Stomach (tissue), 9 donors: ENCODE data around the gene SPI1. TPM values are rescaled to one million over a fixed set of nuclear protein-coding genes. Genes with fewer than 3 reads are reported as not detected.

Experiments
- DNase-seq, 2 donors: peaks; one replicate each; pipeline versions ENCODE4 v3.0.0 to v3.0.0-alpha.2; 2013 to 2019
- H3K27ac ChIP-seq, 5 donors: fragments of 200-600 bp in 4 of 5; sonication (generic) in 4 of 5; one replicate each; pipeline ENCODE4 v1.5.1; 2013 to 2019; ENCODE audit warnings: mild to moderate bottlenecking in 1 of 5, moderate library complexity in 1 of 5
- H3K27me3 ChIP-seq, 3 donors: fragments of 200-600 bp; sonication (generic); one replicate each; pipeline ENCODE4 v1.5.1; 2017 to 2019; ENCODE audit warnings: mixed run types in 1 of 3
- H3K36me3 ChIP-seq, 4 donors: fragments of 200-600 bp; sonication (generic); 1 replicate in 3 of 4; 2 replicates in 1 of 4; pipeline ENCODE4 v1.5.1; 2016 to 2019
- H3K4me1 ChIP-seq, 4 donors: fragments of 200-600 bp; sonication (generic); one replicate each; pipeline ENCODE4 v1.5.1; 2016 to 2019
- H3K4me3 ChIP-seq, 4 donors: fragments of 200-600 bp; sonication (generic) in 3 of 4; one replicate each; pipeline ENCODE4 v1.5.1; 2016 to 2019; ENCODE audit warnings: mild to moderate bottlenecking in 1 of 4
- H3K9me3 ChIP-seq, 4 donors: fragments of 200-600 bp; sonication (generic); one replicate each; pipeline ENCODE4 v1.5.1; 2016 to 2019
- CTCF ChIP-seq, 7 experiments: fragments of 450-650 bp in 4 of 7; fragments of 200-600 bp in 3 of 7; sonication (generic) in 3 of 7; IDR thresholded peaks; one replicate each; pipeline ENCODE4 v1.5.1; 2016 to 2019; ENCODE audit warnings: antibody characterized with exemption in 7 of 7, control low read depth in 2 of 7, mild to moderate bottlenecking in 1 of 7
- EP300 ChIP-seq: sonication (generic); formaldehyde crosslinking; IDR thresholded peaks from one replicate; pipeline ENCODE4 v1.6.1; 2017; ENCODE audit warnings: antibody characterized with exemption
- POLR2A ChIP-seq, 4 donors: fragments of 450-650 bp; IDR thresholded peaks; one replicate each; pipeline ENCODE4 v1.6.1; 2016; ENCODE audit warnings: antibody characterized with exemption in 4 of 4, control low read depth in 2 of 4, mild to moderate bottlenecking in 1 of 4, moderate library complexity in 1 of 4
- POLR2AphosphoS5 ChIP-seq, 3 donors: sonication (generic); formaldehyde crosslinking; IDR thresholded peaks; one replicate each; pipeline ENCODE4 v1.6.1; 2016; ENCODE audit warnings: antibody characterized with exemption in 3 of 3
- WGBS, 5 donors: extraction: QIAGEN DNeasy Blood & Tissue Kit in 3 of 5; methylation state at CpG; one replicate each; pipeline versions ENCODE4 v1.1.5 to v1.1.7; 2013 to 2018; 5-methylcytosine and 5-hydroxymethylcytosine counted together
- intact Hi-C: fragments of 100-400 bp; cut with DNase I; formaldehyde crosslinking; loops from one replicate; pipeline ENCODE4 v1.15.1; 2023; ENCODE audit warnings: low total_unique reads
- polyA plus RNA-seq, 3 donors: library from polyadenylated mRNA; stranded (reverse); fragments of 200-250 nt; gene quantifications; one replicate each; pipeline ENCODE4 v1.2.3, GENCODE V29; 2013
- total RNA-seq, 5 donors: library from RNA; depleted of rRNA; stranded (reverse); fragments of >200 nt; gene quantifications; one replicate each; pipeline versions ENCODE4 v1.1.0 to v1.2.3, GENCODE V29; 2014 to 2016
- donor health status: healthy with polysubstance abuse.
- donor health status: Bipolar disorder and iron deficiency.
- donor health status: healthy.

SPI1 gene
- total and polyA plus RNA-seq, 8 donors = 2.6 to 24.3 (median 8.2) TPM

GRCh38 chr11:47348131-47348802, 30.1 kb downstream of the SPI1 start:
- intact Hi-C loops = no loop called here
- 81 to 86% (median 82%) methylated on average over 12 to 24 of the region's 24 CpGs for WGBS, 5 donors
- TF ChIP-seq POLR2A (IDR thresholded peaks at IDR 0.05) (no peak), CTCF (IDR thresholded peaks at IDR 0.05) (no peak), POLR2AphosphoS5 (IDR thresholded peaks at IDR 0.05) (no peak), EP300 (no peak)
- no peaks in the 10 kb centered on the region for H3K36me3 ChIP-seq
- H3K4me3 ChIP-seq = no peak overlapping the region
- no peak for DNase-seq
- H3K27me3 ChIP-seq = no peaks in the 10 kb centered on the region
- H3K4me1 ChIP-seq = peaks cover 0 to 13% (median 9%) of the 10 kb centered on the region in 4 donors
- H3K9me3 ChIP-seq = no peaks in the 10 kb centered on the region
- H3K27ac ChIP-seq = no peak overlapping the region

- Histone ChIP-seq H3K9me3 (no peaks in the 10 kb centered on the region), H3K4me1 (peaks cover 0 to 10% (median 8%) of the 10 kb centered on the region in 4 donors), H3K27ac (no peak overlapping the region), H3K4me3 (no peak overlapping the region), H3K36me3 (no peaks in the 10 kb centered on the region), H3K27me3 (no peaks in the 10 kb centered on the region)
- TF ChIP-seq POLR2A (IDR thresholded peaks at IDR 0.05) (no peak), POLR2AphosphoS5 (IDR thresholded peaks at IDR 0.05) (no peak), CTCF (IDR thresholded peaks at IDR 0.05) (no peak), EP300 (no peak)
- 73 to 89% (median 80%) methylated on average over 5 of the region's 5 CpGs for WGBS, 5 donors
- intact Hi-C loops = no loop called here
- no peak for DNase-seq
Measured at GRCh38 chr11:47347137-47347536, 31.2 kb downstream of the SPI1 start.

GRCh38 chr11:47345890-47346563, 32.3 kb downstream of the SPI1 start:
- Histone ChIP-seq H3K4me1 (no peaks in the 10 kb centered on the region), H3K27me3 (no peaks in the 10 kb centered on the region), H3K9me3 (no peaks in the 10 kb centered on the region), H3K27ac (no peak overlapping the region), H3K4me3 (no peak overlapping the region), H3K36me3 (no peaks in the 10 kb centered on the region)
- intact Hi-C loops = no loop called here
- no peak for DNase-seq
- WGBS, 5 donors = 82 to 89% (median 86%) methylated on average over 18 of the region's 18 CpGs
- TF ChIP-seq CTCF (IDR thresholded peaks at IDR 0.05) = no peak
- no peak for TF ChIP-seq POLR2AphosphoS5 (IDR thresholded peaks at IDR 0.05)
- TF ChIP-seq EP300 = no peak
- no peak for TF ChIP-seq POLR2A (IDR thresholded peaks at IDR 0.05)

GRCh38 chr11:47342854-47343253, 35.5 kb downstream of the SPI1 start:
- intact Hi-C loops = no loop called here

More at GRCh38 chr11:47342854-47343253, 35.5 kb downstream of the SPI1 start:
- Histone ChIP-seq H3K36me3 (no peaks in the 10 kb centered on the region), H3K4me3 (no peak overlapping the region), H3K27ac (no peak overlapping the region), H3K27me3 (no peaks in the 10 kb centered on the region), H3K4me1 (no peaks in the 10 kb centered on the region), H3K9me3 (no peaks in the 10 kb centered on the region)
- no peak for DNase-seq
- WGBS, 5 donors = 94 to 99% (median 96%) methylated on average over 15 of the region's 15 CpGs
- no peak for TF ChIP-seq POLR2AphosphoS5 (IDR thresholded peaks at IDR 0.05)
- TF ChIP-seq POLR2A (IDR thresholded peaks at IDR 0.05) = no peak
- TF ChIP-seq CTCF (IDR thresholded peaks at IDR 0.05) = no peak
- TF ChIP-seq EP300 = no peak
